Measurements from ENCODE around the gene METTL1.
"Not testable (repeated sequence)": the region's sequence is repeated elsewhere in the genome, so short reads cannot be mapped to it uniquely, and the experiment has no call there.

METTL1 gene

DNA sequence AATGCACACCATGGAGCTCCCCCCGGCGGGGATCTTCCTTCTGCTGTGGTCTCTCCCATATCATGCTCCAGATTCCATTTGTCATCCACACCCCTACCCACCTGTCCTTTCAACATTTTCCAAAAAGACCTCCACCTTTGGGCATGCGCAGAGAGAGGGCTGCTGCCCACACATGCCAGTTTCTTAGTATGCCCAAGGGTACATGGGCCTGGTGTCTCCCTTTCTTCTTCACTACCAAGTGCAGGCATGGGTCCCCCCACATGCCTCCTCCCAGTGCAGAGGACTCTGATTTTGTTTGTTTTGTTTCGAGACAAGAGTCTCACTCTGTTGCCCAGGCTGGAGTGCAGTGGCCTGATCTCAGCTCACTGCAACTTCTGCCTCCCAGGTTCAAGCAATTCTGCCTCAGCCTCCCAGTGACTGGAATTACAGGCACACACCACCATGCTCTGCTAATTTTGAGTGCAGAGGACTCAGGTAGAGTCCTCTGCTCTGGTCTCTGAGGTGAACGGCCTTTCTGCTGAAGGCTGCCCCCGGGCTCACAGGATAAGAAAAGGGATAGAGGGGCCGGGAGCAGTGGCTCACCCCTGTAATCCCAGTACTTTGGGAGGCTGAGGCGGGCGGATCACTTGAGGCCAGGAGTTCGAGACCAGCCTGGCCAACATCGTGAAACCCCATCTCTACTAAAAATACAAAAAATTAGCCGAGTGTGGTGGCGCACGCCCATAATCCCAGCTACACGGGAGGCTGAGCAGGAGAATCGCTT lies 49.9 kb downstream of the METTL1 start:
- not testable (repeated sequence) for DNase-seq

GRCh38 chr12:57720606-57721595 lies 51.0 kb downstream of the METTL1 start:
- no peak for DNase-seq

- no peak for DNase-seq
These were observed 51.9 kb downstream of the METTL1 start for GRCh38 chr12:57719777-57720605.

- DNase-seq: no peak
These were observed 53.0 kb downstream of the METTL1 start for GRCh38 chr12:57718641-57719528.

All from NCI-H187 (cell line).